Nephron progenitor cell (in vitro differentiated cells): Measurements from ENCODE around the gene AOX1.

Experiments used
- DNase-seq: peaks from one replicate; pipeline ENCODE4 v3.0.0; 2021
- H3K27ac Mint-ChIP-seq: 2 replicates; pipeline ENCODE4 v1.8.0; 2021; ENCODE audit warnings: mild to moderate bottlenecking, moderate library complexity, mixed read lengths
- H3K27me3 Mint-ChIP-seq: 2 replicates; pipeline ENCODE4 v1.8.0; 2021; ENCODE audit warnings: mild to moderate bottlenecking, low read depth, mixed read lengths; ENCODE audit not compliant: poor library complexity
- H3K36me3 Mint-ChIP-seq: 2 replicates; pipeline ENCODE4 v1.8.0; 2021; ENCODE audit warnings: low read depth, mixed read lengths
- H3K4me1 Mint-ChIP-seq: 2 replicates; pipeline ENCODE4 v1.8.0; 2021; ENCODE audit warnings: mixed read lengths
- H3K4me3 Mint-ChIP-seq: 2 replicates; pipeline ENCODE4 v1.8.0; 2021; ENCODE audit warnings: mild to moderate bottlenecking, moderate library complexity, mixed read lengths
- H3K9me3 Mint-ChIP-seq: 2 replicates; pipeline ENCODE4 v1.8.0; 2021; ENCODE audit warnings: mild to moderate bottlenecking, moderate library complexity, mixed read lengths
- CTCF ChIP-seq: fragments of 200-600 bp; sonication (generic); IDR thresholded peaks from 2 replicates; pipeline ENCODE4 v1.5.0; 2021; ENCODE audit warnings: antibody characterized with exemption

Gene AOX1

GRCh38 chr2:200619279-200619678 is 33.5 kb downstream of the AOX1 start:
- H3K4me1 Mint-ChIP-seq, result peaks cover 10% of the 10 kb centered on the region
- TF ChIP-seq CTCF, result no peak

GRCh38 chr2:200620606-200621390 is 35.0 kb downstream of the AOX1 start:
- Mint-ChIP-seq H3K4me1 (peaks cover 13% of the 10 kb centered on the region), H3K4me3 (no peak overlapping the region), H3K27ac (no peak overlapping the region), H3K36me3 (no peaks in the 10 kb centered on the region), H3K9me3 (no peaks in the 10 kb centered on the region), H3K27me3 (no peaks in the 10 kb centered on the region)
- TF ChIP-seq CTCF, result no peak
- no peak for DNase-seq

More at GRCh38 chr2:200619279-200619678, 33.5 kb downstream of the AOX1 start:
- Mint-ChIP-seq H3K9me3 (no peaks in the 10 kb centered on the region), H3K36me3 (no peaks in the 10 kb centered on the region), H3K27ac (no peak overlapping the region), H3K27me3 (peaks cover 2% of the 10 kb centered on the region), H3K4me3 (no peak overlapping the region)
- DNase-seq, result no peak

GRCh38 chr2:200622106-200622505 is 36.3 kb downstream of the AOX1 start:
- Mint-ChIP-seq H3K27me3 (no peaks in the 10 kb centered on the region), H3K9me3 (no peaks in the 10 kb centered on the region), H3K4me3 (no peak overlapping the region), H3K4me1 (peaks cover 16% of the 10 kb centered on the region), H3K36me3 (no peaks in the 10 kb centered on the region), H3K27ac (no peak overlapping the region)
- DNase-seq, result no peak
- no peak for TF ChIP-seq CTCF

- H3K9me3 Mint-ChIP-seq, result no peaks in the 10 kb centered on the region
- H3K4me3 Mint-ChIP-seq, result no peak overlapping the region
- no peaks in the 10 kb centered on the region for H3K36me3 Mint-ChIP-seq
- H3K27me3 Mint-ChIP-seq, result no peaks in the 10 kb centered on the region
- no peak for DNase-seq
- no peak overlapping the region for H3K27ac Mint-ChIP-seq
- TF ChIP-seq CTCF, result no peak
- peaks cover 20% of the 10 kb centered on the region for H3K4me1 Mint-ChIP-seq
Measured at GRCh38 chr2:200624026-200624425, 38.2 kb downstream of the AOX1 start.

- no peaks in the 10 kb centered on the region for H3K36me3 Mint-ChIP-seq
- H3K9me3 Mint-ChIP-seq, result no peaks in the 10 kb centered on the region
- DNase-seq, result no peak
- peaks cover 20% of the 10 kb centered on the region for H3K4me1 Mint-ChIP-seq
- no peak for TF ChIP-seq CTCF
- no peak overlapping the region for H3K27ac Mint-ChIP-seq
- no peak overlapping the region for H3K4me3 Mint-ChIP-seq
- H3K27me3 Mint-ChIP-seq, result no peaks in the 10 kb centered on the region
Measured at GRCh38 chr2:200624658-200625057, 38.8 kb downstream of the AOX1 start.

GRCh38 chr2:200625282-200625681 is 39.5 kb downstream of the AOX1 start:
- Mint-ChIP-seq H3K27ac (no peak overlapping the region), H3K4me1 (peaks cover 20% of the 10 kb centered on the region), H3K36me3 (no peaks in the 10 kb centered on the region), H3K27me3 (no peaks in the 10 kb centered on the region), H3K9me3 (no peaks in the 10 kb centered on the region), H3K4me3 (no peak overlapping the region)
- TF ChIP-seq CTCF, result no peak
- DNase-seq, result no peak
